Ovary (tissue), 9 donors: ENCODE results near the gene CPS1. TPM values are rescaled to one million over a fixed set of nuclear protein-coding genes. Genes with fewer than 3 reads are reported as not detected.

Experiments
- DNase-seq, 5 donors: peaks; one replicate each; pipeline ENCODE4 v3.0.0-alpha.2; 2019 to 2020
- H3K27ac ChIP-seq, 2 donors: fragments of 200-600 bp; one replicate each; pipeline versions ENCODE4 v1.5.1 to v1.8.0; 2019 to 2022
- H3K27me3 ChIP-seq: fragments of 200-600 bp; one replicate; pipeline ENCODE4 v1.8.0; 2022
- H3K36me3 ChIP-seq: fragments of 200-600 bp; sonication (generic); one replicate; pipeline ENCODE4 v1.5.1; 2019
- H3K4me1 ChIP-seq: one replicate; pipeline ENCODE4 v1.8.1; 2013; ENCODE audit warnings: mild to moderate bottlenecking, moderate library complexity; ENCODE audit not compliant: insufficient read depth
- H3K4me3 ChIP-seq: fragments of 200-600 bp; sonication (generic); one replicate; pipeline ENCODE4 v1.5.1; 2017
- H3K9me3 ChIP-seq, 2 donors: fragments of 200-600 bp in 1 of 2; sonication (generic) in 1 of 2; one replicate each; pipeline versions ENCODE4 v1.5.1 to v1.8.1; 2013 to 2019; ENCODE audit warnings: mild to moderate bottlenecking in 1 of 2, moderate library complexity in 1 of 2
- EP300 ChIP-seq: sonication (generic); formaldehyde crosslinking; IDR thresholded peaks from one replicate; pipeline ENCODE4 v1.6.1; 2017; ENCODE audit warnings: antibody characterized with exemption
- POLR2A ChIP-seq: fragments of 450-650 bp; IDR thresholded peaks from one replicate; pipeline ENCODE4 v1.6.1; 2017; ENCODE audit warnings: antibody characterized with exemption, mild to moderate bottlenecking, moderate library complexity
- WGBS, 3 donors: extraction: QIAGEN DNeasy Blood & Tissue Kit in 1 of 3; methylation state at CpG; one replicate each; pipeline versions ENCODE4 v1.1.5 to v1.1.7; 2013 to 2017; 5-methylcytosine and 5-hydroxymethylcytosine counted together
- intact Hi-C, 4 donors: fragments of 100-400 bp; cut with DNase I; formaldehyde crosslinking; loops; one replicate each; pipeline versions ENCODE4 v1.11.0 to v1.15.1; 2022 to 2023
- polyA plus RNA-seq, 2 donors: library from polyadenylated mRNA; stranded (reverse); fragments of 200-250 nt in 1 of 2; fragments of 350-450 nt in 1 of 2; fragmentation: Illumina TruSeq in 1 of 2; extraction: RNeasy Lipid Tissue Mini Kit (QIAGEN cat#74804) in 1 of 2; gene quantifications; one replicate each; pipeline ENCODE4 v1.2.3, GENCODE V29; 2013 to 2014
- total RNA-seq, 7 donors: library from RNA; depleted of rRNA in 2 of 7; stranded (reverse); fragments of >200 nt in 2 of 7; fragmentation: NEBNext Ultra II Directional in 3 of 7; extraction: Animal tissue kit (Norgen Biotek cat#: 25700) in 3 of 7; gene quantifications; one replicate each; pipeline versions ENCODE4 v1.1.0 to v1.2.4, GENCODE V29; 2016 to 2023
- TF ChIP-seq, protein P1 (sequence below), 3 donors: fragments of 450-650 bp in 2 of 3; fragments of 200-600 bp in 1 of 3; IDR thresholded peaks; one replicate each; pipeline versions ENCODE4 v1.5.1 to v1.8.0; 2016 to 2022; ENCODE audit warnings: antibody characterized with exemption in 3 of 3, mild to moderate bottlenecking in 1 of 3
- donor health status: DM: no; HTN: no; CAD: no; lungs with moderate emphysema.
- donor health status: DM: no; HTN: no; CAD: no.
- donor health status: Bipolar disorder and iron deficiency.
- donor health status: DM: yes; HTN: yes; CAD: no.
- donor health status: DM: no; HTN: no; CAD: no.
- donor health status: DM: yes; HTN: yes; CAD: no.

The CPS1 gene
- total and polyA plus RNA-seq, 9 donors = 1.9 to 14.1 (median 7.0) TPM

DNA sequence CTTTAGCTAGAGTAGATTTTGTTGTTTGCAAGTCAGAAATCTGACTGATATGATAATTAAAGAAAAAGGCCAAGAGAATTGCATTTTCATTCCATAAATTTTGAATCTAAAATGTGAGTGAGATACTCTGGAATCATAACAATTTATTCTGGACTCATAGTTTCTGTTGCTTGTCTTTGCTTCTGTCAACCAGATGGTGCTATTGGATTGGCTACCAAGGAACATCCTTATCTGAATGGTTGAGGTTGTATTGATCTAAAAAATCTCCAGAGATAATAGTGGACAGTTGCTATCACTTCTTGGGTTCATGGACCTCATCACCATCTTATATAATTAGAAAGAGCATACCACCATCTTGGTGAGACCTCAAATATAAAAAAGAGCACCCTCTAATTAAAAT, 34.0 kb upstream of the CPS1 start:
- no peak for DNase-seq
- H3K27ac ChIP-seq = no peak overlapping the region
- intact Hi-C loops = no loop called here
- no peaks in the 10 kb centered on the region for H3K4me1 ChIP-seq
- no peaks in the 10 kb centered on the region for H3K9me3 ChIP-seq
- TF ChIP-seq POLR2A = no peak
- TF ChIP-seq, protein P1, sequence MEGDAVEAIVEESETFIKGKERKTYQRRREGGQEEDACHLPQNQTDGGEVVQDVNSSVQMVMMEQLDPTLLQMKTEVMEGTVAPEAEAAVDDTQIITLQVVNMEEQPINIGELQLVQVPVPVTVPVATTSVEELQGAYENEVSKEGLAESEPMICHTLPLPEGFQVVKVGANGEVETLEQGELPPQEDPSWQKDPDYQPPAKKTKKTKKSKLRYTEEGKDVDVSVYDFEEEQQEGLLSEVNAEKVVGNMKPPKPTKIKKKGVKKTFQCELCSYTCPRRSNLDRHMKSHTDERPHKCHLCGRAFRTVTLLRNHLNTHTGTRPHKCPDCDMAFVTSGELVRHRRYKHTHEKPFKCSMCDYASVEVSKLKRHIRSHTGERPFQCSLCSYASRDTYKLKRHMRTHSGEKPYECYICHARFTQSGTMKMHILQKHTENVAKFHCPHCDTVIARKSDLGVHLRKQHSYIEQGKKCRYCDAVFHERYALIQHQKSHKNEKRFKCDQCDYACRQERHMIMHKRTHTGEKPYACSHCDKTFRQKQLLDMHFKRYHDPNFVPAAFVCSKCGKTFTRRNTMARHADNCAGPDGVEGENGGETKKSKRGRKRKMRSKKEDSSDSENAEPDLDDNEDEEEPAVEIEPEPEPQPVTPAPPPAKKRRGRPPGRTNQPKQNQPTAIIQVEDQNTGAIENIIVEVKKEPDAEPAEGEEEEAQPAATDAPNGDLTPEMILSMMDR (IDR thresholded peaks at IDR 0.05) = no peak
- TF ChIP-seq EP300 = no peak
- no peak overlapping the region for H3K4me3 ChIP-seq
- no peaks in the 10 kb centered on the region for H3K36me3 ChIP-seq
- no peaks in the 10 kb centered on the region for H3K27me3 ChIP-seq

DNA sequence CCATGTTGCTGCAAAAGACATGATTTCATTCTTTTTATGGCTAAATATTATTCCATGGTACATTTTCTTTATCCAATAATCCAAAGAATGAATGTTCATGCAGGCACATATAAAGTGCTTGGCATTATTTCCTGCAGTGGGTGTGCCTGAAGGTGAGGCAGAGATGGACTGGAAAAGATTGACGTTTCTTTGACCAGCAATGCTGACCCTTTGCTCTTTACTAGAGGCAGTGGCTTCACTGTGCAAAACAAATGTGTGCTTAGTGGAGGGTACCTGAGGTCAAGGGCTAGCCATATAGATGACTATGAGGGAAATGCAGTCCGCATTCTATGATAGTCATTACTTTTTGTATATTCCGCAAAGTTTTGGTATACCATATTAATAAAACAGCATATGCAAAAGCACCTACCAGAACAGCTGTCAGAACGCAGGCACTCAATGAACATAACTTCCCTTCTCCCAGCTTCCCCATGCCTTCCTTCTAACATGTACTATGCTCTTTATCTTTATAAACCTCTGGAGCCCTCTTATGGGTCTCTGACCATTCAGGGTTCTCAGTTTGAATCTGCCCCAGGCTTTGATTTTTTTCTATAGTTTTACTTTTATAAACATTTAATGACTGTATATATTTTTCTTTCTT, 32.6 kb upstream of the CPS1 start:
- Histone ChIP-seq H3K9me3 (no peaks in the 10 kb centered on the region), H3K4me3 (no peak overlapping the region), H3K36me3 (no peaks in the 10 kb centered on the region), H3K27me3 (no peaks in the 10 kb centered on the region), H3K4me1 (no peaks in the 10 kb centered on the region), H3K27ac (no peak overlapping the region)
- no peak for DNase-seq
- TF ChIP-seq EP300 (no peak), POLR2A (no peak)
- TF ChIP-seq, protein P1 (IDR thresholded peaks at IDR 0.05) = no peak
- intact Hi-C loops = no loop called here
- WGBS, 3 donors = 94 to 96% (median 94%) methylated on average over 4 of the region's 4 CpGs

DNA sequence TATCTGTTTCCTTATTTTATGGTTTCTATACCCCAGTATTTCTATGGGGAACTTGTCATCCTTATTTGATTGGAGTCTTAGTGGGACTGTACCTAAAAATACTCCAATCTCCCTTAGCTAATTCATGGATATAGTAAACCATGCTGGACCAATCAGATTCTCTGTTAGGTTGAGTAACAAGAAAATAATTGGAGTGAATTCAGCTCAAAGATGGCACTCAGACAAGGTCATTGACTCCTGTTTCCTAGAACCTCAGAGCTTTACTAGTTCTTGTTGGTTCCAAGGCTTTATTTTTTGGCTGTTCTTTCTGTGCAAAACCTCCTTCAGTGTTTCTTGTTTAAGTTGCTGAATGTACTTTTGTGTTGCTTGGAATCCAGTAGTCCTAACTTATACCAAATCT, 31.9 kb upstream of the CPS1 start:
- H3K27ac ChIP-seq = no peak overlapping the region
- no peaks in the 10 kb centered on the region for H3K9me3 ChIP-seq
- intact Hi-C loops = no loop called here
- no peak for DNase-seq
- TF ChIP-seq, protein P1 (IDR thresholded peaks at IDR 0.05) = no peak
- no peak for TF ChIP-seq EP300
- H3K27me3 ChIP-seq = no peaks in the 10 kb centered on the region
- H3K36me3 ChIP-seq = no peaks in the 10 kb centered on the region
- H3K4me1 ChIP-seq = no peaks in the 10 kb centered on the region
- no peak overlapping the region for H3K4me3 ChIP-seq

DNA sequence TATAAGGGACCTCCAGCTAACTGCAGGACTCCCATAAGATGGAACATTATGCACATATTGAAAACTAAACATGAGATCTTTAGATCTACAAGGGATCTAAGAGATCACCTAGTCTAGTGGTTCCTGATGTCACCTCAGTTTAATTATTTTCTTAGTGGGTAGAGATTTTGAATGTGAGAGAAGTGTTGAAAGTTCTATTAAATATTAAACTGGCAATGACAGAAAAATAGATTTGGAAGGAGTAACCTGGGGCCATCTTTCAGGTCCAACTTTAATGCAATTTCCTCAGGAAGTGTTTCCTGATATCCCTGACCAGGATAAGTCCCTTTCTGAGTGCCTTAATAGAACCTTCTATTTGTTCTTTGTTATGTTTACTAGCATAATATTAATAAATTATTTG, 29.1 kb upstream of the CPS1 start:
- Histone ChIP-seq H3K9me3 (no peaks in the 10 kb centered on the region), H3K4me3 (no peak overlapping the region), H3K27me3 (no peaks in the 10 kb centered on the region), H3K36me3 (no peaks in the 10 kb centered on the region), H3K27ac (no peak overlapping the region), H3K4me1 (no peaks in the 10 kb centered on the region)
- no peak for DNase-seq
- intact Hi-C loops = no loop called here
- TF ChIP-seq EP300 = no peak
- TF ChIP-seq, protein P1 (IDR thresholded peaks at IDR 0.05) = no peak
- no peak for TF ChIP-seq POLR2A
